GM18520 (cell line): Measurements from ENCODE around the gene CBR3.
"Not testable (repeated sequence)": the region's sequence is repeated elsewhere in the genome, so short reads cannot be mapped to it uniquely, and the experiment has no call there.

ENCODE experiments used
- ATAC-seq: cut with Tn5 transposase; IDR thresholded peaks from one replicate; pipeline ENCODE4 v1.9.1; 2021; ENCODE audit not compliant: unreplicated experiment

CBR3 gene

DNA sequence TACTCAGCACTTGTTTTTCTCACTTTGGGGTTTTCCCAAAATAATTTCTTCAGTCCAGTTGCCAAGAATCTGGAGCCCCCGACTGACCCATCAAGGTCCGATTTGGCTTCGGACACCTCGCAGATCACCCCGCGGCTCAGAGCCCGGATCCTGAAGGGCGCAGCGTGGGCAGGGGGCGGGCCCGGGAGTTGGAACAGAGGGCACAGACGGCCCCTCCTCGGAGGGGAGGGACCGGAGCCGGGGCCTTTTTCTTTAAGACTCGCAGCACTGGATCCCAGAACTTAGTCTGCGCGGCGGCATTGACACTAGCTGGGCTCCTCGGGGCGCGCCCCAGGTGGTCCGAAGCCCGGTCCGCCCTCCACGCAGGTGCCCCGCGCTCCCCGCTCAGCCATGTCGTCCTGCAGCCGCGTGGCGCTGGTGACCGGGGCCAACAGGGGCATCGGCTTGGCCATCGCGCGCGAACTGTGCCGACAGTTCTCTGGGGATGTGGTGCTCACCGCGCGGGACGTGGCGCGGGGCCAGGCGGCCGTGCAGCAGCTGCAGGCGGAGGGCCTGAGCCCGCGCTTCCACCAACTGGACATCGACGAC lies at the start of gene CBR3:
TSS of gene CBR3 (plus strand) at position 277 of the 588 bp plus-strand sequence. CDS start at position 391, 114 bp downstream.
- no peak for ATAC-seq

DNA sequence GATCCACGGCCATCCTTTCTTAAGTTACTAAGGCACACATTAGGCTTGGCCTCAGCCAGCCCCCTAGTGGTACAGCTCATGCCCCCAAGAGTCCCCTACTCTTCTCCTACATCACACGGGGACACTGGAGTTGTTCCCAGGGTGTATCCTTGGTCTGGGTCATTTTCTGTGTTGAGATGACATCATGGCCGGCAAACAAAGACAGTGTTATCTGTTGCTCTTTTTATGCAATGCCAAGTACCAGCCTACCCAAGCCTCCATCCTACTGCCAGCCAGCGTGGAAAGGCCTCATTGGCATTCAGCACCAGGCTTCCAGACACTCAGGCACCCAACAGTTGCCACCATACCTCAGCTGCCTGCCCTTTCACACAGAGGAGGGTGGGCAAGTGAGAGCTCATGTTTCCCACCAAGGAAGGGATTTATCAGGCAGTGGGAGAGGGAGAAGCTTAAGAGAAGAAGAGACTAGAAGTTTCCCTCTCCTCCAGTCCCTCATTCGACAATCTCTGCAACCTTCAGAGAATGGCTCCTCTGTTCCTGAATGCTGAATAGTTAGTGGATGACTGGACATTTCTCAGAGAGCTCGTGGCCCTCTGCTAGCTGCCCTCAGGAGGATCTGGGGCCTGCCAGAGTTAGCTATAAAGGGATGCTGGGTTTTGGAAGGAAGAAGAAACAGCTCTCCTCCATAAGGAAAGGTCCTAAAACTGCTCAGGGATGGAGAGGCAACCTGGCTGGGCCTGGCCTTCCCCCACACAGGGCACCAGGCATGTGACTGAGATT lies 47.3 kb upstream of the CBR3 start:
- no peak for ATAC-seq

DNA sequence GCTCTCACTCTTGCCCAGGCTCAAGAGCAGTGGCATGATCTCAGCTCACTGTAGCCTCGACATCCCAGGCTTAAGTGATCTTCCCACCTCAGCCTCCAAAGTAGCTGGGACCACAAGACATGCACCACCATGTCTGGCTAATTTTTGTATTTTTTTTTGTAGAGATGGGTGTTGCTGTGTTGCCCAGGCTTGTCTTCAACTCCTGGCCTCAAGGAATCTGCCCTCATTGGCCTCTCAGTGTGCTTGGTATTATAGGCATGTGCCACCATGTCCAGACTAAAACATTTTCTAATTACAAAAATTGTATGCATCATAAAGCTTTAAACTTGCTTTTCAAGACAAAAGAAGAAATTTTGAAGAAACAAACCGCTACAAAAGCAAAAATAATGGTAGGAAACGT lies 44.9 kb upstream of the CBR3 start:
- no peak for ATAC-seq

DNA sequence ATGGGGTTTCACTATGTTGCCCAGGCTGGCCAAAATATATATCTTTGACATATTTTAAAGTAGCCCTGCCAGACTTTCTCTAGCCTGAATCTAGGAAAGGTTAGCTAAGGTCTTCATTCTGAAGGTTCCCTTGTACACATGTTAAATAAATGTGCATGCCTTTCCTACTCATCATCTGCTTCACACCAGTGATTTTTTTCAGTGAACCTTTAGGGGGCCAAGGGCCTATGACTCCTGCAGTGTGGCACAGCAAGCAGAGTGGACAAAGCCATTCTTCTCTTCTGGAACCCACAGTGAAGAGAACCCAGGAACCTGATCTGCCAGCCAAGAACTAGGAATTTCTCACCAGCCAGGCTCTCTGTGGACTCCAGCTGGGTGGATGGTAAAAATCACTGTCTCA lies 42.2 kb upstream of the CBR3 start:
- ATAC-seq: no peak

DNA sequence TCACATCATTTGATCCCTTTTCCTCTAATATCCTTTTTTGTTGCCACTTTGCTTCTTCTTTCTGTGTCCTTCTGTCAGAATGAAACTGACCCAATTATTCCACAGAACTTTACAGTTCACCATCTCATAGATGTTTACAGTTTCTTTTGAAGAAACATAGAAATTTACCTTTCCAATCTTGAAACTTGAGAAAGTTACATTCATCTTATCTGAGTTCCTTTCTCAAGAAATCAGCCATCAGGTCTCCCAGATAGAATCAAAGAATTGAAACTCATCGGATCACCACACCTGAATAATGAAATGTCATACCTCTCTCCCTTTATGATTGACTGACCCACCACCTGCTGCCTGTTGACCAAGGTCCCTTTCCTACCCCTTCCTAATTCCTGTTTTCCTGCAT lies 41.4 kb upstream of the CBR3 start:
- ATAC-seq: no peak

DNA sequence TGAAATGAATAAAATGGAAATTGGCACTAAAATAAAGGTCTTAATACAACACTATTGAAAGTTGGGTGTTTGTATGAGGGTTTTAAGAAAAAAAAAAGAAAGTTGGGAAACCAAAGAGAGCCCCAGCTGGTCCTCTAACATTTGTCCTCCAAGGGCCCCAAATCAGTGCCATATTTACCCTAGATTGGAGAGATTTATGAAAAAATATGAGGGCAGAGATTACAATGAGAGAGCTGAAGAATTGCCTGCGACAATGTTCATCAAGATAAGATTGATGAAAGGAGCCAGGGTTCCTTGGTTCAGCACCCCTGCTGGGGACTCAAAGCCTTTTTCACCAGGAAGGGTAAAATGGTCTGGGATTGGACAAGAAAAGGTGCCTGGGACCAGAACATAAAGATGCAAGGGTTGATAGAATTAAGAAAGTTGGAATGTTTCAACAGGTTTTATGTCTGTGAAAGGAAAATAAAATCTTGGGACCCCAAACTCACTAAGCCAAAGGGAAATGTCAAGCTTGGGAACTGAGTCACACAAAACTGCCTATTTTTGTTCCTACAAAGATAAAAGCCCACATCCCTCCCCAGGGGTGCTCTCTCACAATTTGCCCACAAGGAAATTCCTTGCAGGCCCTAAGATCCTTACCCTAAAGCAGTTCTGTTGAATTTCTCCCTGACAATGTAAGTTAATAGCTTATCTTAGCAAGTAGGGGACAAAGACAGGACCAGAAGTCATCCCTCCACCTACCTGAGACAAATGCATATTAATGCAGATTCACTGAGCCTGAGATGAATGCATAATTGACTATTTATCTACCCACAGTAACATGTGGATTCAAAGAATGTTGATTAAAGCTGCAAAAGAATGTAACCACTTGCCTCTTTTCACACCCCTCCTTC lies 38.2 kb upstream of the CBR3 start:
- ATAC-seq: no peak

DNA sequence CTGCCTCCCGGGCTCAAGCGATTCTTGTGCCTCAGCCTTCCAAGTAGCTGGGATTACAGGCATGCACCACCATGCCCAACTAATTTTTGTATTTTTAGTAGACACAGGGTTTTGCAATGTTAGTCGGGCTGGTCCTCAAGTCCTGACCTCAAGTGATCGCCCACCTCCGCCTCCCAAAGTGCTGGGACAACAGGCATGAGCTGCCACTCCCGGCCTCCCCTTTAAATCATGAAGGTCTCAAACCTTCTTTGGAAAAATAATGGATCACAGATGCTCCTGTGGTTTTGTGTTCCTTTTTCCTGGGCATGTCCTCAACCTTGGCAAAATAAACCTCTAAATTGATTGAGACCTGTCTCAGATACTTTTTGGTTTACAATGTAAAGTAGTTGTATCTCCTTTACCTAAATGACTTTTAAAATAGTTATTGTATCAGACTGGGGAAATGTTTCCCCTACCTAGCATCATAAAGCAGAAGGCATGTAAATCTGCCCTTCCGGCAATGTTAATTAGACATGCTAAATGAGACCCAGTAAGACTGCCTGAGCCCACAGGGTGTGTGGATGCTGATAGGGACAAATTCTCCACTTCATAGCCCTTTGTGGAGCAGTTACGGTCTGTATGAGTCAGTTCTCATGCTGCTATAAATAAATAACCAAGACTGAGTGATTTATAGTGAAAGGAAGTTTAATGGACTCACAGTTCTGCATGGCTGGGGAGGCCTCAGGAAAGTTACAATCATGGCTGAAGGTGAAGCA lies 37.3 kb upstream of the CBR3 start:
- no peak for ATAC-seq

DNA sequence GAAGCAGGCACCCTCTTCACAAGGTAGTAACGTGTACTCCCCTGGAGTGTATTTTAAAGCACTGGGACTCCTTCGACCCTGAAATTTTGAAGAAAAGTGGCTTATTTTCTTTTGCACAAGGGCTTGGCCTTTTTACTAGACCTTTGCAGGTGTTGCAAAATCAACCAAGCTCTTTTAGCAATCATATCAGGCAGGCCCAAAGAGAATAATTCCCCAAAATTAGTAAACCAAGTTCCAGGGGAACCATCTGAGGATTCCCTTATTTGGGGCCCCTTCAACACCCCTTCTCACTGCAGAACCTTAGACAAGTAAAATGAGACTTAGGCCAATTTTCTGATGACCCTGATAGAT lies 36.7 kb upstream of the CBR3 start:
- ATAC-seq: no peak

DNA sequence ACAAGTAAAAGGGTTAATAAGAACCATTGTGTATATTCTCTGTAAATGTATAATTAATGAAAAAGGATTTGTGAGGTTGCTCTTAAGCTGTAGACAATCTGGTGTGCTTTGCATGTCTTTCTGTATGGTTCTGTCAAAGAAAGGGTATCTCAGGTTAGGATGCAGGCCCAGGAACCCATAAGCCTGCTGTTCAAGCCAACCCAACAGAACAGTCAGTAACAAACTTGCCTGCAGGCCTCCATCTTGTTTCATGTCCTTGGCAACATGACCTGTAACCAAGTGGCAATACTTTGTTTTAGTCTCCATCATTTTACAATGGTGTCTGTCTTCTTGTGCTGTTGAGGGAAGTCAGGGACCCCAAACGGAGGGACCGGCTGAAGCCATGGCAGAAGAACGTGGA lies 35.9 kb upstream of the CBR3 start:
- ATAC-seq: no peak

DNA sequence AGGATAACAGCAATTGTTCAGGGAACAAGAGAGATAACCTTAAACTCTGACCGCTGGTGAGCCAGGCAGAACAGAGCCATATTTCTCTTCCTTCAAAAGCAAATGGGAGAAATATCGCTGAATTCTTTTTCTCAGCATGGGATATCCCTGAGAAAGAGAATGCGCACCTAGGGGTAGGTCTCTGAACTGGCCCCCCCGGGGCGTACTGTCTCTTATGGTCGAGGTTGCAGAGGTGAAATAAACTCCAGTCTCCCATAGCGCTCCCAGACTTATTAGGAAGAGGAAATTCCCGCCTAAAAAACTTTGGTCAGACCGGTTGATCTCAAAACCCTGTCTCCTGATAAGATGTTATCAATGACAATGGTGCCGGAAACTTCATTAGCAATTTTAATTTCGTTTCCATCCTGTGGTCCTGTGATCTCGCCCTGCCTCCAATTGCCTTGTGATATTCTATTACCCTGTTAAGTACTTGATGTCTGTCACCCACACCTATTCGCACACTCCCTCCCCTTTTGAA lies 35.1 kb upstream of the CBR3 start:
- not testable (repeated sequence) for ATAC-seq

DNA sequence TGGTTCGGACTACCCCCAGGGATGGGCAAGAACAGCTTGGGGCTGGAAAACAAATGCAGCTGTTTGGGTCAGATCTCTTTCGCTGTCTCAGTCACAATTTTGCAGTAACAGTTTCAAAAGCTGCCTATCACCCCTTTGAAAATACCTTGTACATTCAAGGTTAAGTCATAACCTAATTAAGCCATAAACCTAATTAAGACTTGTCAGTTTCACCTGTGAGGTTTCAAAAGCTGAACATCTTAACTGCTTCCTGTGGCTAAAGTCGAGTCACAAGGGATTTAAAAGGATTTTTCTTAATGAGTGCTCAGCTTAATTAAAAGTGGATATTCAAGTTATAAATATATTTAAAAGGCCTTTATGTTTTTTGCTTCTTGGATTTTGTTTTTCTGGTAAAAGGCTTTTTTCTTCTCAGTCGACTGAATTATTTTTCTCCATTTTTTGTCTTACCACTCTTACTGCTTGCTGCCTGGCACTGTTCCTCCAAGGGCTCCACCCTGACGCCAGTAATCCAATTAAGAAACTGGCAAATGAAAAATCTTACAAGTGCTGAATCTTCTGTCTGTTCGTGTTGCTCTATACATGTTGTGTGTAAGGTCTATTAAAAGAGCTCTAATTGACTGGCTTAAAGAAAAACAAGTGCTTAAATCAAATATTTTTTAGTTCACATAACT lies 33.8 kb upstream of the CBR3 start:
- no peak for ATAC-seq

DNA sequence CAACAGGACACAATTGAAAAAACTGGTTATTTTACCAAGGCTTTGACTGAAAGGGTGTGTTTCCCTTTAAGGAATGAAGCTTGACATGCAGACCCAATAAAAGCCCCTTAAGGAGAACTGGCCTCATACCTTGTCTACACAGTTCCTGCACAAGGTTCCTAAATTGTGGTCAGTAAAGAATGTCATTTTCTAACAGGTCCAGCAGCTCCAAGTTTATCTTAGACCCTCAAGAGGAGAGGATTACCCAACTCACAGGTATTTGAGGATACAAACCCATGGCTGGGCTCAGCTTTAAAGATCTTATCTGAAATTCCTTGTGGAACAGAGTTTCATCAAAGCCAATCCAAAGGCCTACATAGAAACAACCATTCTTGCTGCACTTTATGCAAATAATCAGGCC lies 31.4 kb upstream of the CBR3 start:
- no peak for ATAC-seq

DNA sequence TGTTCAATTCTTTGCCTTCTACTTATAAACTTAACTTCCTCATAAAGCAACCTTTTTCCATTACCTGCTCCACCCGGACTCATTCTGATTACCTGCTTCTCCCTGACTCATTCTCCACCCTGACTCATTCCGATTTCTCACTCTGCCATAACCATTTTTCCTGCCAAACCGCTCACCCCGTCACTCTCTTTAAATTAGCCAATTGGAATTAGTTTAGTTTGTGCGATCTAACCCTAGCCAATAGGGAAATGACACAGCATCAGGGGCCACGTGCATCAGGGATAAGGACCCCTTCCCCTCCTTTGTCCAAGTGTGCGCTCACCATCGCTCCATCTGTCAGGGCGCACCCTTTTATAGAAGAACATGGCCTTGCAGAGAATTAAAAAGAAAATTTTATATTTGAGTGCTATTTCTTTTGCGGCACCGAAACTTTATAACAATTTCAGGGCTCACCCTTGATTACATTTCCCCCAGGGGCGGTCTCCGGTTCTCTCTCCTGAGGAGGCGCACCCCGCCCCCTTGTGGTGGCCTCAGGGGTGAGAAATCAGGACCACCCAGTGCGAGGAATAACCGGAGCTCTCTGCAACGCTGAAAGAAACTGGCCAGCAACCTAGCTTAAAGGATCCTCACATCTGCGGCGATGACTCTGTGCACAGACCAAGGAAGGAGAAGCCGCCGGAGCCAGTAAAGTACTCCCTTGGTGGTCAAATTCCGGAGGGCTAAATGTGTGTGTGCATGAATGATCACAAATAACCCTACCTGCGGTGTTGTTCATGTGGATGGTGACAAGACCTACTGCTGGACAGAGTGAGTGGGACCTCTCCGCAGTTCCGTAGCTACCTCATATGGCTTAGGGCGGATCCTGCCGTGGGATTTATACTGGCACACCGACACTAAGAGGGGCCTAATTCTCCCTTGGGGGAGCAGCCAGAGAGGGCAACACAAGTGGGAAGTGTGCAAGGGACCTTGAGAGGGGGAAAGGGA lies 30.3 kb upstream of the CBR3 start:
- no peak for ATAC-seq

DNA sequence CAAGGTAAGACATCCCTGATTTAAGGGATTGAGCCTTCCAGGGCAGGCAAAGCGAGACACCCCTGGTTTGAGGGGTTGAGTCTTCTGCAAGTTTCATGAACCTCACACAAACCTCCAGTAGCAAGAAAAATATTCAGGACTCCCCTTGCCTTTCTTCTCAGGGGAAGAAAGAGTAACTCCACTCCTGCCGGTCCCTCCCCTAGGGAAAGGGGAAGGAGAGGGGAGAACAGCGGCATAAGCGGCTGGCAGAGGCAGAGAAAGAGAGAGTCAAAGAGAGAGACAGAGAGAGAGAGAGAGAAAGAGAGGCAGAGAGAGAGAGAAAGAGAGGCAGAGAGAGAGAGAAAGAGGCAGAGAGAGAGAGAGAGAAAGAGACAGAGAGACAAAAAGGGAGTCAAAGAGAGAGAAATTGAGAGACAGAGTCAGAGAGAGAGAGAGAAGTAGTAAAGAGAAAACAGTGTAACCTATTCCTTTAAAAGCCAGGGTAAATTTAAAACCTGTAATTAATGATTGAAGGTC lies 29.5 kb upstream of the CBR3 start:
- ATAC-seq: no peak

DNA sequence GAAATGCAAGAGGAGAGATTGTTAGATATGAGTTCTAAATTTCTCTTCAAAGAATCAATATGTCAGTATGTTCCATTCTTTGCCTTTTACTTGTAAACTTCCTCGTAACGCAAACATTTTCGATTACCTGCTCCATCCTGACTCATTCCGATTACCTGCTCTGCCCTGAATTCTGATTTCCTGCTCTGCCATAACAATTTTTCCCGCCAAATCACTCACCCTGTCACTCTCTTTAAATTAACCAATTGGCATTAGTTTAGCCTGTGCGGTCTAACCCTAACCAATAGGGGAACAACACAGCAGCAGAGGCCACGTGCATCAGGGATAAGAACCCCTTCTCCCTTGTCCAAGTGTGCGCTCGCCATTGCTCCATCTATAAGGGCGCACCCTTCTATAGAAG lies 25.0 kb upstream of the CBR3 start:
- ATAC-seq: no peak

DNA sequence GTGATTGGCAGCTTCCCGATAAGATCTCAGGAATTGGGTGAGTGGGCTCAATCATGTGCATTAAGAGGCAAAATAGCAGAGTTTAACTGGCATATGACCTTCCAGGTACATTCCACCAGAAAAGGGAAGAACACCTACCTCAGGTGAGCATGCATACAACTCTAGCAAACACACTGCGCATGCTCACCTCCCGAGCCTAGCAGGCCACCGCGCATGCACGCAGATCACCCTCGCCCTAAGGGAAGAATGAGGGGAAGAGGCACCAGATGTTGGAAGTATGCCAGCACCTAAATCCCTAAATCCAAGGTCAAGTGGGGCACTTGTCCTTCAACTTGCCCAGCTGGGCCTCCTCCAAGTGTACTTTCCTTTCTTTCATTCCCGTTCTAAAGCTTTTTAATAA lies 23.6 kb upstream of the CBR3 start:
- no peak for ATAC-seq

DNA sequence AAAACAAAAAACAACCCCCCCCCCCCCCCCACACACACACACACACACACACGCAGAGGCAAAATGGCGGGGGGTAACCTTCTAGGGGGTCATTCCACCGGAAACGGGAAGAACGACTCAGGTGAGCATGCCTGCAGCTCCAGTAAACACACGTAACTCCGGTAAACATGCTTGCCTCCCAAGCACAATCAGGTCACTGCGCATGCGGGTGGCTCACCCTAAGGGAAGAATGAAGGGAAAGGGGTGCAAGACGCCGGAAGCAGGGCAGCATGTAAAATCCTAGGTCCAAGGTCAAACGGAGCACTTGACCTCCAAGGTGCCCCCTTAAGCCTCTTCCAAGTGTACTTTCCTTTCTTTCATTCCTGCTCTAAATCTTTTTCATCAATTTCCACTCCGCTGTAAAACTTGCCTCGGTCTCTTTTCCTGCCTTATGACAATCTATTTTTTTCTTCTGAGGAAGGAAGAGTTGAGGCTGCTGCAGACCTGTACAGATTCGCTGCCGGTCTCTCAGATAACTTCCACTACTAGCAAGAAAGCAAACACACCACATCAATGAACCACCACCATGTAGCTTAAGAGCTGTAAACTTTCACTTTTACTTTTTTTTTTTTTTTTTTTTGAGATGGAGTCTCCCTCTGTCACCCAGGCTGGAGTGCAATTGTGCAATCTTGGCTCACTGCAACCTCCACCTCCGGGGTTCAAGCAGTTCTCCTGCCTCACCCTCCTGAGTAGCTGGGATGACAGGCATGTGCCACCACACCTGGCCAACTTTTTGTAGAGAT lies 21.0 kb upstream of the CBR3 start:
- no peak for ATAC-seq

DNA sequence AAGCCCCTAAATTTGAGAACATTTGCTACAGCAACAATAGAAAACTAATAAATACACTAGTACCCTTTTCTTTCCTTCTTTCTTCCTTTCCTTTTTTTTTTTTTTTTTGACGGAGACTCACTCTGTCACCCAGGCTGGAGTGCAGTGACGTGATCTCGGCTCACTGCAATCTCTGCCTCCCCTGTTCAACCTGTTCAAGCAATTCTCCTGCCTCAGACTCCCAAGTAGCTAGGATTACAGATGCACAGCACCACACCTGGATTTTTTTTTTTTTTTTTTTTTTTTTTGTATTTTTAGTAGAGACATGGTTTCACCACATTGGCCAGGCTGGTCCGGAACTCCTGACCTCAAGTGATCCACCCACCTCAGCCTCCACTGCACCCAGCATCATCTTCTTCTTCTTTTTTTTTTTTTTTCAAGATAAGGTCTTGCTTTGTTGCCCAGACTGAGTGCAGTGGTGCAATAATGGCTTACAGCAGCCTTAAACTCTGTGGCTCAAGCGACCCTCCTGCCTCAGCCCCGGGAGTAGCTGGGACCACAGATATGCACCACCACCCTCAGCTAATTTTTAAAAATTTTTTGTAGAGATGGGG lies 19.6 kb upstream of the CBR3 start:
- no peak for ATAC-seq
